Measurements from ENCODE around the gene SEZ6.

DNA sequence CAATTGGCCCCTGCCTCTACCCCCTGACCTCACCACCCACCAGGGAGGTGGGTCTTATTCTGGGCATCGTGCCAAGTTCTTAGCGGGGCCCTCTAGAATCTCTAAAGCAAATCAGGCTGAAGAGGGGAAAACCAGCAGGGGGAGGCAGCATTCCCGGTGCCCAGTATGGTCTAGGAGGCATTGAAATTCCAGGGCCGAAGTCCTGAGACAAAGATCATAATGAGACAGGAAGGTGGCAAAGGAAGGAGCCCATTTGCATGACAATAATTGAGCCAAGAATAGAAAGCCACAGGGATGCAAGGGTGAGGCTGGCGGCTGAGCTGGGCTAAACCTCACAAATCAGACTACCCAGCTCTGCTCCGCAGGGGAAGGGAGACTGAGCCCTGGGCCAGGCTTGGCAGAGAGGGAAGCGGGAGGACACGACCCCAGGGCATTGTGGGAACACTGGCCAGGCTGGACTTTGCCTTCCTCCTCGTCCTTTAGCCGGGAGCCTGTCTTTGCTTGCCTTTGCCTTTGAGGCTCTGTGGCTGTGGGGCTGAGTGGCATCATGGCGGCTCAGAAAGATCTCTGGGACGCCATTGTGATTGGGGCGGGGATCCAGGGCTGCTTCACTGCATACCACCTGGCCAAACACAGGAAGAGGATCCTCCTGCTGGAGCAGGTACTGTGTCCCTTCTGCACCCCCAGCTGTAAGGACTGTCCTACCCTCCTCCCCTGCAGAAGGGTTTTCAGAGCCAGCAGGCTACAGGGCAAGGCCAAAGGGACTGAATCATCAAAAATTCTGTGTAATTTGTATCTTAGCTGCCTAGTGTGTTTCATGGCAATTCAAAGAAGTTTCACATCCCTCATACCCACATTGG is 37.1 kb upstream of the SEZ6 start, which contains the start of gene PIPOX:
- TF ChIP-seq CTCF (conservative IDR thresholded peaks at IDR 0.05; ENCODE audit: low read depth, low read length), result no peak
- TF ChIP-seq POLR2A (IDR thresholded peaks at IDR 0.05; ENCODE audit: low read depth, low read length), result no peak
- no peak for TF ChIP-seq CEBPB (IDR thresholded peaks at IDR 0.05; ENCODE audit: low read depth, low read length)
- no peak for TF ChIP-seq RAD21 (IDR thresholded peaks at IDR 0.05; ENCODE audit: low read length)
- no peak for TF ChIP-seq NFE2L2 (IDR thresholded peaks at IDR 0.05; ENCODE audit: low read depth, low read length)
- no peak for TF ChIP-seq USF2 (IDR thresholded peaks at IDR 0.05; ENCODE audit: low read depth, low read length)
- TF ChIP-seq RCOR1 (IDR thresholded peaks at IDR 0.05; ENCODE audit: insufficient replicate concordance, low read length), result no peak
- TF ChIP-seq RFX5 (IDR thresholded peaks at IDR 0.05; ENCODE audit: low read depth, low read length), result no peak
- TF ChIP-seq, protein P1, sequence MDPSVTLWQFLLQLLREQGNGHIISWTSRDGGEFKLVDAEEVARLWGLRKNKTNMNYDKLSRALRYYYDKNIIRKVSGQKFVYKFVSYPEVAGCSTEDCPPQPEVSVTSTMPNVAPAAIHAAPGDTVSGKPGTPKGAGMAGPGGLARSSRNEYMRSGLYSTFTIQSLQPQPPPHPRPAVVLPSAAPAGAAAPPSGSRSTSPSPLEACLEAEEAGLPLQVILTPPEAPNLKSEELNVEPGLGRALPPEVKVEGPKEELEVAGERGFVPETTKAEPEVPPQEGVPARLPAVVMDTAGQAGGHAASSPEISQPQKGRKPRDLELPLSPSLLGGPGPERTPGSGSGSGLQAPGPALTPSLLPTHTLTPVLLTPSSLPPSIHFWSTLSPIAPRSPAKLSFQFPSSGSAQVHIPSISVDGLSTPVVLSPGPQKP (IDR thresholded peaks at IDR 0.05; ENCODE audit: borderline replicate concordance, low read depth, low read length), result no peak
- TF ChIP-seq MAZ (IDR thresholded peaks at IDR 0.05; ENCODE audit: borderline replicate concordance, low read depth, low read length), result no peak
- TF ChIP-seq MXI1 (IDR thresholded peaks at IDR 0.05; ENCODE audit: borderline replicate concordance, low read depth, low read length), result no peak
- no peak for TF ChIP-seq CHD1 (IDR thresholded peaks at IDR 0.05; ENCODE audit: low read depth, low read length)
